Neural cell (in vitro differentiated cells): ENCODE data around the gene SLC47A1. TPM values are rescaled to one million over a fixed set of nuclear protein-coding genes. Genes with fewer than 3 reads are reported as not detected.
"Not testable (repeated sequence)": the region's sequence is repeated elsewhere in the genome, so short reads cannot be mapped to it uniquely, and the experiment has no call there.

Source experiments
- H2AFZ ChIP-seq: fragments of 200-600, 300-800 bp; sonication (generic), shearing (Covaris generic); 2 replicates; pipeline ENCODE4 v1.6.0; 2014; ENCODE audit warnings: low read depth, mild to moderate bottlenecking, antibody characterized with exemption, low read length, moderate library complexity
- H3F3A ChIP-seq: fragments of 200-600 bp; shearing (Covaris generic); 2 replicates; pipeline ENCODE4 v1.6.1; 2016; ENCODE audit warnings: mild to moderate bottlenecking, moderate library complexity, mixed read lengths, antibody characterized with exemption, low read length; ENCODE audit not compliant: insufficient read depth, poor library complexity, severe bottlenecking
- H3K27ac ChIP-seq: fragments of 200-600, 300-800 bp; sonication (generic), shearing (Covaris generic); 2 replicates; pipeline ENCODE4 v1.5.1; 2014; ENCODE audit warnings: mild to moderate bottlenecking, low read length, moderate library complexity
- H3K27me3 ChIP-seq: fragments of 300-800, 200-600 bp; sonication (generic), shearing (Covaris generic); 2 replicates; pipeline ENCODE4 v1.6.0; 2014; ENCODE audit warnings: mild to moderate bottlenecking, low read depth, low read length, moderate library complexity; ENCODE audit not compliant: insufficient read depth
- H3K36me3 ChIP-seq: fragments of 300-800, 200-600 bp; sonication (generic), shearing (Covaris generic); 2 replicates; pipeline ENCODE4 v1.5.1; 2014; ENCODE audit warnings: mild to moderate bottlenecking, antibody characterized with exemption, low read length, moderate library complexity; ENCODE audit not compliant: insufficient read depth
- H3K4me2 ChIP-seq: fragments of 300-800, 200-600 bp; sonication (generic), shearing (Covaris generic); 2 replicates; pipeline ENCODE4 v1.6.0; 2014; ENCODE audit warnings: mild to moderate bottlenecking, low read length
- H3K4me3 ChIP-seq: fragments of 300-800, 200-600 bp; sonication (generic), shearing (Covaris generic); 2 replicates; pipeline ENCODE4 v1.5.1; 2014; ENCODE audit warnings: mild to moderate bottlenecking, low read length, moderate library complexity
- H3K79me2 ChIP-seq: fragments of 200-600 bp; shearing (Covaris generic); replicated peaks from 2 replicates; pipeline ENCODE4 v1.6.0; 2014; ENCODE audit warnings: mild to moderate bottlenecking, low read length, moderate library complexity; ENCODE audit not compliant: insufficient read depth
- H3K9ac ChIP-seq: fragments of 300-800, 200-600 bp; sonication (generic), shearing (Covaris generic); 2 replicates; pipeline ENCODE4 v1.6.1; 2016; ENCODE audit warnings: mild to moderate bottlenecking, low read length, mixed read lengths
- H3K9me2 ChIP-seq: fragments of 200-600 bp; shearing (Covaris generic); 2 replicates; pipeline ENCODE4 v1.6.1; 2016; ENCODE audit warnings: mild to moderate bottlenecking, low read length, mixed read lengths; ENCODE audit not compliant: insufficient read depth
- H3K9me3 ChIP-seq: fragments of 200-600, 300-800 bp; sonication (generic), shearing (Covaris generic); 2 replicates; pipeline ENCODE4 v1.6.1; 2016; ENCODE audit warnings: mild to moderate bottlenecking, mixed run types, low read length, moderate library complexity, mixed read lengths
- H4K20me1 ChIP-seq: fragments of 200-600 bp; shearing (Covaris generic); 2 replicates; pipeline ENCODE4 v1.6.1; 2016; ENCODE audit warnings: mild to moderate bottlenecking, mixed run types; ENCODE audit not compliant: insufficient read depth
- CTCF ChIP-seq: fragments of 450-650 bp; IDR thresholded peaks from 2 replicates; pipeline ENCODE4 v1.5.1; 2014; ENCODE audit warnings: antibody characterized with exemption, mild to moderate bottlenecking, moderate library complexity; ENCODE audit not compliant: poor library complexity, severe bottlenecking
- EP300 ChIP-seq: fragments of 450-650 bp; conservative IDR thresholded peaks from 2 replicates; pipeline ENCODE4 v1.6.1; 2014; ENCODE audit warnings: antibody characterized with exemption, mild to moderate bottlenecking, moderate library complexity; ENCODE audit not compliant: poor library complexity, severe bottlenecking
- EZH2 ChIP-seq: fragments of 200-600, 300-800 bp; shearing (Covaris generic), sonication (generic); IDR thresholded peaks from 2 replicates; pipeline ENCODE4 v1.6.1; 2014; ENCODE audit warnings: antibody characterized with exemption, low read length, borderline replicate concordance, mild to moderate bottlenecking; ENCODE audit not compliant: insufficient read depth, poor library complexity, severe bottlenecking
- POLR2AphosphoS5 ChIP-seq: IDR thresholded peaks from 2 replicates; pipeline ENCODE4 v1.6.1; 2012
- REST ChIP-seq: IDR thresholded peaks from 2 replicates; pipeline ENCODE4 v1.6.1; 2012; ENCODE audit warnings: borderline replicate concordance
- SMC3 ChIP-seq: fragments of 450-650 bp; conservative IDR thresholded peaks from 2 replicates; pipeline ENCODE4 v1.6.1; 2014; ENCODE audit warnings: antibody characterized with exemption, mild to moderate bottlenecking, moderate library complexity; ENCODE audit not compliant: poor library complexity
- TAF1 ChIP-seq: IDR thresholded peaks from 2 replicates; pipeline ENCODE4 v1.6.1; 2012; ENCODE audit warnings: low read depth
- polyA plus RNA-seq: library from polyadenylated mRNA; depleted of rRNA; stranded (reverse); fragments of >200 nt; gene quantifications from 2 replicates; pipeline ENCODE4 v1.2.3, GENCODE V29; 2014

Gene SLC47A1
- polyA plus RNA-seq, 1 donor from 2014 or later = not detected

GRCh38 chr17:19578545-19578944 is 44.9 kb downstream of the SLC47A1 start:
- Histone ChIP-seq H3K27me3 (peaks cover 21% of the 10 kb centered on the region), H3F3A (no peaks in the 10 kb centered on the region)

GRCh38 chr17:19579192-19579761 is 45.6 kb downstream of the SLC47A1 start:
- no peaks in the 10 kb centered on the region for H3K79me2 ChIP-seq
- no peak overlapping the region for H3K4me3 ChIP-seq
- H3K27me3 ChIP-seq = peaks cover 21% of the 10 kb centered on the region
- TF ChIP-seq EP300 (no peak), SMC3 (no peak), REST (no peak)
- H3K27ac ChIP-seq = no peak overlapping the region
- no peaks in the 10 kb centered on the region for H3K36me3 ChIP-seq
- H2AFZ ChIP-seq = no peak overlapping the region
- H3F3A ChIP-seq = no peaks in the 10 kb centered on the region
- H3K9me3 ChIP-seq = no peaks in the 10 kb centered on the region
- H3K9ac ChIP-seq = no peak overlapping the region
- no peak overlapping the region for H3K4me2 ChIP-seq
- H4K20me1 ChIP-seq = no peaks in the 10 kb centered on the region
- no peaks in the 10 kb centered on the region for H3K9me2 ChIP-seq

More at GRCh38 chr17:19578545-19578944, 44.9 kb downstream of the SLC47A1 start:
- H3K9me3 ChIP-seq = no peaks in the 10 kb centered on the region
- H3K9ac ChIP-seq = no peak overlapping the region
- H3K27ac ChIP-seq = no peak overlapping the region
- no peaks in the 10 kb centered on the region for H3K36me3 ChIP-seq
- TF ChIP-seq EZH2 = no peak
- H2AFZ ChIP-seq = no peak overlapping the region
- no peaks in the 10 kb centered on the region for H3K9me2 ChIP-seq
- H3K4me2 ChIP-seq = no peak overlapping the region
- H4K20me1 ChIP-seq = no peaks in the 10 kb centered on the region
- H3K4me3 ChIP-seq = no peak overlapping the region
- H3K79me2 ChIP-seq = no peaks in the 10 kb centered on the region

- no peak overlapping the region for H3K4me2 ChIP-seq
- no peaks in the 10 kb centered on the region for H3K9me2 ChIP-seq
- H3K27ac ChIP-seq = no peak overlapping the region
- H3K9me3 ChIP-seq = no peaks in the 10 kb centered on the region
- H2AFZ ChIP-seq = no peak overlapping the region
- peak overlapping the region; percentile 56 for H3K4me3 ChIP-seq
- H3K79me2 ChIP-seq = no peaks in the 10 kb centered on the region
- no peaks in the 10 kb centered on the region for H3F3A ChIP-seq
- H4K20me1 ChIP-seq = no peaks in the 10 kb centered on the region
- TF ChIP-seq TAF1 (no peak), CTCF (no peak), POLR2AphosphoS5 (no peak), SMC3 (no peak), EP300 (no peak)
- no peaks in the 10 kb centered on the region for H3K36me3 ChIP-seq
- H3K9ac ChIP-seq = no peak overlapping the region
- peaks cover 21% of the 10 kb centered on the region for H3K27me3 ChIP-seq
Measured at GRCh38 chr17:19579867-19580565, 46.4 kb downstream of the SLC47A1 start.

GRCh38 chr17:19580566-19580920 is 46.9 kb downstream of the SLC47A1 start:
- H3K4me2 ChIP-seq, H3K27ac ChIP-seq, H3K79me2 ChIP-seq, H3K36me3 ChIP-seq, H3K9ac ChIP-seq, H3K9me3 ChIP-seq, H2AFZ ChIP-seq, H4K20me1 ChIP-seq, H3F3A ChIP-seq, H3K9me2 ChIP-seq: not testable (repeated sequence)
- Histone ChIP-seq H3K27me3 (peaks cover 21% of the 10 kb centered on the region), H3K4me3 (peak overlapping the region; percentile 56)

GRCh38 chr17:19582152-19582551 is 48.5 kb downstream of the SLC47A1 start:
- H3K4me2 ChIP-seq, H3K9me2 ChIP-seq, H3K9me3 ChIP-seq, H4K20me1 ChIP-seq, H3K79me2 ChIP-seq, H3K4me3 ChIP-seq, H3K27ac ChIP-seq, H3K9ac ChIP-seq, H3F3A ChIP-seq, H2AFZ ChIP-seq, H3K36me3 ChIP-seq: not testable (repeated sequence)
- peaks cover 21% of the 10 kb centered on the region for H3K27me3 ChIP-seq
